Activated CD4-positive, alpha-beta T cell treated with anti-CD3 and anti-CD28 coated beads, Interleukin-2, amount 50 U/mL, for 48 hours (primary cell): ENCODE results near the gene EPSTI1.
"Not testable (repeated sequence)": the region's sequence is repeated elsewhere in the genome, so short reads cannot be mapped to it uniquely, and the experiment has no call there.

Experiments used
- DNase-seq, 2 experiments: peaks; one replicate each; pipeline ENCODE4 v3.0.0-alpha.2; 2020

EPSTI1 gene

DNA sequence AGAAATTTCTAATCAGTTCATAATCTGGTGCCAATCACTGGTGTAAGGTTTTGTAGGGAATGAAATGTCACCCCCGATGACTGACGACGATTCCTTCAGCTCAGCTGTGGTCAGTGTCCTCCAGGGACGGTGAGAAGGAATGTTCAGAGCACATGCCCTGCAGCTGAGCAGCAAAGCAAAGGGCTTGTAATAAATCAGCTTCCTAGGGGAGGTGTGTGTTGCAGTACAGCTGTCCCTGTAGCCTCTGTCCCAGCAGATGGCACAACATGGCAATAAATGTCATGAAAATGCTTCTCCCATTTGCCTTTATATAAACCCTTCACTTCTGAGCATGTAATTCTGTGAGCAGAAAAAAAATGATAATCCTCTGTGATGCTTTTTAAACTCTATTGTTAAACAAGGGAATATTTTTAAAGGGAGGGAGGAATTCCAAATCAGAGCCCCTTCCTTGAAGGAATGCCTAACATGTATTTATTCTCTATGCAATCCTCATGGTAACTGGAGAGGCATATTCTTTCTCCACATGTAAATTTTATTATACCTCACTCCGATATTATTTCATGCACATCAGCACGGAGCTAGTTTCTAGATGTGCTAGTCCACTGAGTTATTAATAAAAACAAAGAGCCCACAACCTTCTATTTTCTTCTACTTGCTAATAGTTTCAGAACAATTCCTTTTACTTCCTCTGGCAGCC is 108.1 kb downstream of the EPSTI1 start:
- no peak for DNase-seq

GRCh38 chr13:42883142-42883541 is 108.9 kb downstream of the EPSTI1 start:
- DNase-seq, result no peak

- DNase-seq, result no peak
These were observed 111.9 kb downstream of the EPSTI1 start for GRCh38 chr13:42880056-42880605.

- DNase-seq, result no peak
These were observed 113.3 kb downstream of the EPSTI1 start for GRCh38 chr13:42878721-42879120.

GRCh38 chr13:42876887-42877545 is 115.0 kb downstream of the EPSTI1 start:
- DNase-seq, result no peak

GRCh38 chr13:42876270-42876714 is 115.7 kb downstream of the EPSTI1 start:
- DNase-seq, result no peak

DNA sequence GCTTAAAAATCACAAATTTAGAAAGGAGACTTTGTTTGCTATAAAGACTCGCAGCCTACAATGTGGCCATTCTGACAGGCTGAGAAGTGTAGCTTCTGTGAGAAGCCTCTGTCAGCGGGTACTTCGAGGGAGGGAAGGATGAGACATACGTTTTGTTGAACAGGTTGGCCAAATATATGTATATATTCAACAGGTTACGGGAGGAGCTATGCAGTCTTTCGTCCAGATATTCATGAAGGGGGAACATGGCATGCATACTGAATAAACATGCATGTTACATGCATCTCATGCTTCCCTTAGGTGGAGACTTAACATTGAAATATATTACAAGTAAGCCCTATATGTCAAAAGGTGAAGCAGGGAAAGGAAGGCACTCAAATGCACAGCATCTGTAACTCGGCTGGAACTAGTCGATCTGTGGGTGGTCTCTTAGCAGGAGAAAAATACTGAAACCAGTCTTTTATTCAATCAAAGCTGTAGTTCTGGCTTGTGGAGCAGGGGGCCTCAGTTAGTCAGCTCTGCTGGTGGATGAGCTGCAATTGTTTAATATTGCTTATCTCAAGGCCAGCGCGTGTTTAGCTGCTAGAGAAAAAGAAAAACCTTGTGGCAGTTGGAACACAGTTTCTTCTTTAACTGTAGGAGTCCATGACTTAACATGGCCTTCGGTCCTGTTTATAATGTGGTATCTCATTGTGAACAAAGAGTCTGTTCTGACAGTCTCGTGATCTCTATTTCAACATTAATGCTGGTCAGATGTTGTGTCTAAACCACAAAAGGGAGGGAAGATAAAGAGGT is 116.4 kb downstream of the EPSTI1 start:
- no peak for DNase-seq

DNA sequence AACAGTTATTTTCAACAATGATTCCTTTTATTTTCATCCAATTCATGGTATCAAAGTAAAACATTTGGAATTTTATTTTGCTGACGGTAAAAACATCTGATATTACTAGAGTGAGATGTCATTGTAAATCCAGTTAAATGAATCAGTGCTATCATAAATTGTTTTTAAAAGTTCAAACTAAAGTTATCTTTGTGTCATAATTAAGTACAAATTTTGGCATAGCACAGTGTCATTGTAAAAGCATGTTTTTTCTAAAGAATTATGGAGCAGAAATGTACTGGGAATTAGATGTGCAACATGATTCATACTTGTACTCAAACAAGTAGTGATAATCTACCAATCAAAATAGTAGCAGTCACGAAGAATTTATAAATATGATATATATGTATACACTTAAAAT is 117.8 kb downstream of the EPSTI1 start:
- DNase-seq, result no peak

GRCh38 chr13:42873081-42873480 is 119.0 kb downstream of the EPSTI1 start:
- no peak for DNase-seq

DNA sequence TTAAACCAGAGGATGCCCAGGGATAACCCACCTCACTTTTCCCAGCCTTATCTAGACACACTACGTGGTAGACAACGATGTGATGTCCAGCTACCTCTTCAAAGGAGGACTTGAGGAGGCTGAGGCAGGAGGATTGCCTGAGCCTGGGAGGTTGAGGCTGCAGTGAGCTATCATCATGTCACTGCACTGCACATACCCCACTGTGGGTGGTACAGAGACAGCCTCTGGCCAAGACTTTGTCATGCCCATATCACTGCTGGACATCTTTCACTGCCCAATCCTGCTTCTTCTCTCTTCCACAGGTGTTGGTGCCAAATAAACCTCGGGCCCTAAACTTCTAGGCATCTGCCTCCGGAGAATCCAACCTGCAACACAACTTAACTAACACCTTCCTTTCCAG is 124.8 kb downstream of the EPSTI1 start:
- no peak for DNase-seq

DNA sequence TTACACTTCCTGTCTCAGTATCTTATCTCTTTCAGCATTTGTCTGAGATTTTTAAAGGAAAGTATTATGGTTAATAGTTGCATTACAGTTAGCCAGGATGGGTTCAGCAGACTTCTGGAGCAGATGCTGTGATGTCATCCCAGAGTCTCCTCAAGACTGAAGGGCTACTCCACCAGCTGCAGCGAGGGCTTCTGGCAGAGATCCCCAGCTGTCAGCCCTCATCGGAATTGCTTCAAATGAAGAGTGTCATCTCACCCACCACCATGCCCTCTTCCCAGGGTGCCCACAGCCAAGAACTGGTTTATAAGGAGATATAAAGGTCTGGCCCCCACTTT is 126.3 kb downstream of the EPSTI1 start:
- no peak for DNase-seq

GRCh38 chr13:42864952-42865767 is 126.9 kb downstream of the EPSTI1 start:
- no peak for DNase-seq

DNA sequence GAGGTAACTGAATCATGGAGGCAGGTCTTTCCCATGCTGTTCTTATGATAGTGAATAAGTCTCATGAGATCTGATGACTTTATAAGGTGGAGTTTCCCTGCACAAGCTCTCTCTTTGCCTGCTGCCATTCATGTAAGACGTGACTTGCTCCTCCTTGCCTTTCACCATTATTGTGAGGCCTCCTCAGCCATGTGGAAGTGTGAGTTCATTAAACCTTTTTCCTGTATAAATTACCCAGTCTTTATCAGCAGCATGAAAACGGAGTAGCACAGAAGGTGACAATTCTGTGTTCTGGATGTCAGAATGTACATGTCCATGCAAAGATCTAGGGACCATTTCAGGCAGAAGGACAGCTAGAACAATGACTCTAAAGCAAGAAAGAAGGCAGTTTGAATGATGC is 129.7 kb downstream of the EPSTI1 start:
- DNase-seq, result not testable (repeated sequence)

DNA sequence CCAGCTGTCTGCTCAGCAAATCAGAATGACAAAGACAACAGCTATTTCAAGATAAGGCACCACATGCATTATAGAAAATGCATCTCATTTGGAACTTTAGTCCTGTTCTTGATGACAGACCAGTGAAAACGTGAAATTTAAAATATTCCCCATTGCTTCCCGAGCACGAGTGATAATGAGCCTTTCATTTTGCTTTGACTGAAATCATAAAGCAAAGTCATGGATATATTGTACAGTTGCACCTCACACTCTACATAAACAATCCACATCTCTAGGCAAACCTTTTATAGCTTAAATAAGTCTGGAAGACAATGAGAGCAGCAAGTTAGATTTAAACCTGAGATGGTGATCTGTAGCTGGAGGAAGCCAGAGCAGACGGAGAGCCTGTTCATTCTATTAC is 131.6 kb downstream of the EPSTI1 start:
- no peak for DNase-seq

GRCh38 chr13:42859760-42860159 is 132.3 kb downstream of the EPSTI1 start:
- DNase-seq, result no peak

DNA sequence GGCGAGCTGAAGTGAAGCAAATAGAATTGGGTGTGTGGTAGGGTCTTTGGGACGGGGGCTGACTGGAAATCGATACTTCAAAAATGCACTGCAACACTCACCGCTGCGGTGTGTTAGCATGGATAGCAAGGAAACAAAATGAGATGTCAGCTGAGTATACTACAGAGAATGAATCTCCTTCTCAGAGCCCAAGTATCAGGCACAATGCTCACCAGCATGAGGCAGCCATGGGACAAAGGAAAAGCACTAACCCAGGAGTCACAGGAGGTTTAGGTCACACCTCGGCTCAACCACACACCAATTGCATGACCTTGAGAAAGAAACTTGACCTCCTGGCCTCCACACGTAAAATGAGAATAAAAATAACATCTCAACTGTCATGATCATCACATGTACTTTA is 136.6 kb downstream of the EPSTI1 start:
- no peak for DNase-seq

DNA sequence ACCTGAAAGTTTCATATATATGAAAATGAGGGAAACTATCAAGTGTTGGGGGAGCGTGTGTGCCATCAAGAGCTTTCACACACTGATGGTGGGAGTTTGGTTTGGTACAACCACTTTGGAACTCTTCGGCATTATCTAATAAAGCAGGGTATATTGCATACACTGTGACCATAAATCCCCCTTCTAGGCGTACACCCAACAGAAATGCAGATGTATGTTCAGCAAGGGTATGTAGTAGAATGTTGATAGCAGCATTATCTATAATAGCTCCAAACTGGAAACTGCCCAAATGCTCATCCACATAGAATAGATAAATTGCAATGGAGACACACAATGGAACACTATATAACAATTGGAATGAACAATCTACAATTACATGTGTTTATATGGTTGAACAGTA is 139.9 kb downstream of the EPSTI1 start:
- no peak for DNase-seq

GRCh38 chr13:42849200-42849599 is 142.8 kb downstream of the EPSTI1 start:
- no peak for DNase-seq

DNA sequence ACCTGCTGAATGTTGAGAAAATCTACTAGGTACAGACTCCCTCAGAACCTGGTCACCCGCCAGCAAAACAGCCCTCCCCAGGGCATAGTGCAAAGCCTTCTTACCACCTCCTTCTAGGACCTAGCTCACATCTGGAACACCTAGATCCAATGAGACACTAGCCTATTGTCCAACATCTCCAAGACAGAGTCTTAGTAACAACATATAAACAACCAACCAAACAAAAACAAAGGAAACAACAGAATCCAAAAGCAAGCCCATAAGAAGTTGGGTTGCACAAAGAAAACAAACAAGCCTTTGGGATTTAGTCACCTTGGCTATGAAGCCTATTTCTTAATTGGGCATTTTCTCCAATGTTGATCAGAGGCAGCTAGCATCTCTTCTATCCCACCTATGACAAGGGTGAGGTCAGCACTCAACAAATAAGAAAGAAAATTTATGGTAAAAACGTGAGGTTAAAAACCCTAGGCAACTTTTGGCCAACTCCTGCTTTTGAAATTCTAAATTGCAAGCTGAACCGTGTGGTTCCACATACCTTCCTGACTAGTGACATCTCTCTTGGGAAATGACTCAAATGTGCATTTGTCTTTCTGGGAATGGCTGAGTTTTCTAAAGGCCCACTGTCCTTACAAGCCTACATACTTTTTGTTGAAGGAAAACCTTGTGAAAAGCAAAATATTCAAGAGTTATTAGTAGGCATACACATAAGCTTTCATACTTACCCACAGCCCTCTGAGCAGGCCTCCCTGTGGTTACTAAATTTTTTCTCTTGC is 144.0 kb downstream of the EPSTI1 start:
- DNase-seq, result no peak

DNA sequence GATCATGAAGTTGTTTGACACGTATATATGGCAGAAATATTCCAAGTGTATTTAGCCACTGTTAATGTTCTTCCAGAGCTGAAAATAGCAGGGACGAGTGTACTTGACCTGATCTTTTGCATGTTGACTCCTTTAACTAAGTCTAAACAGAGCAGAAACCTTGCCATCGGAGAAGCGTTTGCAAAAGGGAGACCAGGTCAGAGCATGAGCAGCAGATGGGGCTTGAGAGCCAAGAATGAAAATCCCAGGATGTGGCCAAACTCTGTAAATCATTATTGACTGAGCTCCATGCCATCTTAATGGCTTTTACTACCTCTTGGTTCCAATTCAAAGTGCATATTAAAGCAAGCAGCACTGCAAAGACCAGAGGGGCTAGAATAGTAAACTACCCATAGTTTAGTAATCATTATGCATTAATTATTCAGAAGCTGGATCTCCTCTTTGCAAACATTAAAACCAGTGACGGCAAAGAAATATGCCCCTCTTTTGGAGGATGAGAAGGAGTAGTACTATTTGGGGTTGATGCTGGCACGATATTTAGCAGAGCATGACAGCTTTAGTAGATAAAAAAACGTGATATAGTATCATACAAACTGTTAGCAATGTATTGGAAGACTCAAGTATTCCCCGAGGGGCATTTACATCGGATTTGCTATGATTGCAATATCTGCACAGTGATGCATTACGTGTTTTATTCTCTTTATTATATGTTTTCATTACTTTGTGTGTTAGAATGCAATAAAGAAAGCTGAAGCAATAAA is 154.9 kb downstream of the EPSTI1 start:
- no peak for DNase-seq
